ENCODE results near the gene SBK2.

SBK2 gene

GRCh38 chr19:55503157-55503501 is 33.8 kb downstream of the SBK2 start:
- no peak for TF ChIP-seq ZBTB7A (IDR thresholded peaks at IDR 0.05; ENCODE audit: low read depth)
- TF ChIP-seq NFIC (IDR thresholded peaks at IDR 0.05): no peak
- no peak for TF ChIP-seq FOXM1 (IDR thresholded peaks at IDR 0.05; ENCODE audit: borderline replicate concordance, low read depth)
- no peak for TF ChIP-seq CEBPB (IDR thresholded peaks at IDR 0.05)
- no peak for TF ChIP-seq RAD21 (IDR thresholded peaks at IDR 0.05; ENCODE audit: low read depth)
- TF ChIP-seq, protein P1, sequence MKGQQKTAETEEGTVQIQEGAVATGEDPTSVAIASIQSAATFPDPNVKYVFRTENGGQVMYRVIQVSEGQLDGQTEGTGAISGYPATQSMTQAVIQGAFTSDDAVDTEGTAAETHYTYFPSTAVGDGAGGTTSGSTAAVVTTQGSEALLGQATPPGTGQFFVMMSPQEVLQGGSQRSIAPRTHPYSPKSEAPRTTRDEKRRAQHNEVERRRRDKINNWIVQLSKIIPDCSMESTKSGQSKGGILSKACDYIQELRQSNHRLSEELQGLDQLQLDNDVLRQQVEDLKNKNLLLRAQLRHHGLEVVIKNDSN (IDR thresholded peaks at IDR 0.05): no peak
- TF ChIP-seq TEAD4 (IDR thresholded peaks at IDR 0.05): no peak
- no peak for TF ChIP-seq REST (IDR thresholded peaks at IDR 0.05; ENCODE audit: low read depth)
- no peak for TF ChIP-seq YY1 (IDR thresholded peaks at IDR 0.05; ENCODE audit: low read depth)
- no peak for TF ChIP-seq EP300 (IDR thresholded peaks at IDR 0.05; ENCODE audit: borderline replicate concordance)
- TF ChIP-seq TCF12 (IDR thresholded peaks at IDR 0.05; ENCODE audit: low read depth): no peak
- TF ChIP-seq EGR1 (IDR thresholded peaks at IDR 0.05): no peak

- TF ChIP-seq FOXM1 (IDR thresholded peaks at IDR 0.05; ENCODE audit: borderline replicate concordance, low read depth) (no peak), TCF12 (IDR thresholded peaks at IDR 0.05; ENCODE audit: low read depth) (no peak)
These were observed 34.6 kb downstream of the SBK2 start for GRCh38 chr19:55502197-55502952.

DNA sequence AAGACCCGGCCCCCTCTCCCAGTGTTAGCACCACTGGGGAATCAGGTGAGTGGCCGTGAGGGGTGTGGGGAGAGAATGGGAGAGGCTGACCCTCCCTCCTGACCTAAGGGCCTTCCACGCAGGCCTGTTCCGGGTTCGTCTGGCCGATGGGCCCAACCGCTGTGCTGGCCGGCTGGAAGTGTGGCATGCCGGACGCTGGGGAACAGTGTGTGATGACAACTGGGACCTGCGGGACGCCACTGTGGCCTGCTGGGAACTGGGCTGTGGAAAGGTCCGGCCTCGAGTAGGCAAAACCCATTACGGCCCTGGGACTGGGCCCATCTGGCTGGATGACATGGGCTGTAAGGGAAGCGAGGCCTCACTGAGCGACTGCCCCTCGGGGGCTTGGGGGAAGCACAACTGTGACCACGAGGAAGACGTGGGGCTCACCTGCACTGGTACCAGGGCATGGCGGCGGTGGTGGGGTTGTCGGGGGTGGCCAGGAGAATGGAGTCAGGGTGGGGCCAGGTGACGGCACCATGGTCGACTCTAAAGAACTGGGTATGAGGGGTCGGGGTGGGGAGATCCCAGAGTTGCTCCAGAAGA is 36.5 kb downstream of the SBK2 start:
- no peak for TF ChIP-seq TCF12 (IDR thresholded peaks at IDR 0.05; ENCODE audit: low read depth)
- no peak for TF ChIP-seq NFIC (IDR thresholded peaks at IDR 0.05)
- no peak for TF ChIP-seq YY1 (IDR thresholded peaks at IDR 0.05; ENCODE audit: low read depth)
- no peak for TF ChIP-seq FOXM1 (IDR thresholded peaks at IDR 0.05; ENCODE audit: borderline replicate concordance, low read depth)
- TF ChIP-seq ZBTB7A (IDR thresholded peaks at IDR 0.05; ENCODE audit: low read depth): no peak
- no peak for TF ChIP-seq TAF1 (IDR thresholded peaks at IDR 0.05; ENCODE audit: low read depth)
- no peak for TF ChIP-seq MAX (IDR thresholded peaks at IDR 0.05)
- no peak for TF ChIP-seq EP300 (IDR thresholded peaks at IDR 0.05; ENCODE audit: borderline replicate concordance)
- TF ChIP-seq TEAD4 (IDR thresholded peaks at IDR 0.05): no peak
- TF ChIP-seq CREB1 (IDR thresholded peaks at IDR 0.05; ENCODE audit: low read depth): no peak
- TF ChIP-seq, protein P1 (IDR thresholded peaks at IDR 0.05): no peak
- TF ChIP-seq CEBPB (IDR thresholded peaks at IDR 0.05): no peak
- no peak for TF ChIP-seq EGR1 (IDR thresholded peaks at IDR 0.05)
- no peak for TF ChIP-seq RAD21 (IDR thresholded peaks at IDR 0.05; ENCODE audit: low read depth)
- no peak for TF ChIP-seq REST (IDR thresholded peaks at IDR 0.05; ENCODE audit: low read depth)

DNA sequence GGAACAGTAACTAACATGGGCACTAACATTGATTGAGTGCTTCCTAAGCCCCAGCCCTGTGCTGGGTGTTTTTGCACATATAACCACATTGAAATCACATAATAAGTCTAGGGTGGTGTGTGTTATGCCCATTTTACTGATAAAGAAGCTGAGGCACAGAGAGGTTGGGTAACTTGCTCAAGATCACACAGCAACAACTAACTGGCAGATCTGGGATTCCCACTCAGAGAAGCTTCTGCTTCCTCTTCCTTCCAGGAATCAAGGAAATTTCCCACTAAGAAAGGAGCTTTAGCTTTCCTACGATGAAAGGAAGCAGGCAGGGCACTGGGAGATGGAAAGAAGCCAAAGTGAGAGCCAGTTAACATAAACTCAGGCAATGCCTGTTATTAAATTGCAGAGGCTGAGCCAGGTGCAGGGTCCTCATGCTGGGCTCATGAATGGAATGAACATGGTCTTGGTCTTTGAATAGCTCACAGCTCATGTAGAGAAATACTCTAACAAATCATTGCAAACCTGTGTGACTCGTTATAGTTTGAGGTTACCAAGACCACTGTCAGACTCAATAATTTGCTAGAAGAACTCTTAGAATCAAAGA is 38.6 kb downstream of the SBK2 start:
- TF ChIP-seq TCF12 (IDR thresholded peaks at IDR 0.05; ENCODE audit: low read depth) (no peak), CREB1 (IDR thresholded peaks at IDR 0.05; ENCODE audit: low read depth) (no peak), CEBPB (IDR thresholded peaks at IDR 0.05) (no peak), TAF1 (IDR thresholded peaks at IDR 0.05; ENCODE audit: low read depth) (no peak), NFIC (IDR thresholded peaks at IDR 0.05) (no peak), TEAD4 (IDR thresholded peaks at IDR 0.05) (no peak), YY1 (IDR thresholded peaks at IDR 0.05; ENCODE audit: low read depth) (no peak), FOXM1 (IDR thresholded peaks at IDR 0.05; ENCODE audit: borderline replicate concordance, low read depth) (no peak), ZBTB7A (IDR thresholded peaks at IDR 0.05; ENCODE audit: low read depth) (no peak), RAD21 (IDR thresholded peaks at IDR 0.05; ENCODE audit: low read depth) (no peak), EP300 (IDR thresholded peaks at IDR 0.05; ENCODE audit: borderline replicate concordance) (no peak), EGR1 (IDR thresholded peaks at IDR 0.05) (no peak), REST (IDR thresholded peaks at IDR 0.05; ENCODE audit: low read depth) (no peak)
- TF ChIP-seq, protein P1 (IDR thresholded peaks at IDR 0.05): no peak

Data from Ishikawa (cell line).